Panc1 (cell line): ENCODE data around the gene PRSS27. TPM values are rescaled to one million over a fixed set of nuclear protein-coding genes. Genes with fewer than 3 reads are reported as not detected.

Experiments
- ATAC-seq: fragments of 200-7000 bp; cut with Tn5 transposase; 2 replicates; pipeline ENCODE4 v1.9.1; 2020; ENCODE audit warnings: mild to moderate bottlenecking, moderate library complexity
- BruUV-seq: library from RNA; stranded (reverse); fragments of 400-500 nt; replicated peaks from 2 replicates; lab custom pipeline; 2021; lab: Mats Ljungman, UMichigan
- CTCF ChIA-PET: fragments of 300-600 bp; sonication (Branson Sonifier 250); formaldehyde crosslinking; loops from one replicate; lab custom pipeline; 2022; ENCODE audit warnings: antibody characterized with exemption; lab: Charles Lee
- POLR2A ChIA-PET: fragments of 300-600 bp; sonication (Branson Sonifier 250); formaldehyde crosslinking; loops from one replicate; lab custom pipeline; 2022; ENCODE audit warnings: antibody characterized with exemption; lab: Charles Lee
- DNase-seq: peaks from one replicate; pipeline ENCODE4 v3.0.0-alpha.2; 2010; ENCODE audit warnings: low read depth, low spot score
- H3K27ac ChIP-seq: 2 replicates; pipeline ENCODE4 v1.5.1; 2011; ENCODE audit warnings: mild to moderate bottlenecking, low read length, inconsistent platforms
- H3K27me3 ChIP-seq: fragments of 200-500 bp; sonication (Bioruptor generic); 2 replicates; pipeline ENCODE4 v1.6.0; 2014; ENCODE audit warnings: low read length, inconsistent platforms; ENCODE audit not compliant: control insufficient read depth, insufficient read depth
- H3K36me3 ChIP-seq: fragments of 200-500 bp; sonication (Bioruptor generic); 2 replicates; pipeline ENCODE4 v1.5.1; 2014; ENCODE audit warnings: inconsistent platforms, mild to moderate bottlenecking, low read length, moderate library complexity; ENCODE audit not compliant: control insufficient read depth, insufficient read depth
- H3K4me1 ChIP-seq: 2 replicates; pipeline ENCODE4 v1.5.1; 2011; ENCODE audit warnings: inconsistent platforms, mild to moderate bottlenecking, low read length, moderate library complexity; ENCODE audit not compliant: control insufficient read depth, insufficient read depth
- H3K4me3 ChIP-seq, 2 experiments: 2 replicates each; pipeline ENCODE4 v1.5.1; 2011 to 2012; ENCODE audit warnings: low read depth in 2 of 2, low read length in 2 of 2, mild to moderate bottlenecking in 2 of 2, inconsistent platforms in 1 of 2, moderate library complexity in 1 of 2
- H3K9me3 ChIP-seq: fragments of 200-500 bp; sonication (Bioruptor generic); 2 replicates; pipeline ENCODE4 v1.5.1; 2014; ENCODE audit warnings: low read depth, mild to moderate bottlenecking, inconsistent platforms, low read length, moderate library complexity; ENCODE audit not compliant: control insufficient read depth, insufficient read depth
- CTCF ChIP-seq: fragments of 450-650 bp; IDR thresholded peaks from 2 replicates; pipeline ENCODE4 v1.5.1; 2017; ENCODE audit warnings: mild to moderate bottlenecking
- POLR2AphosphoS5 ChIP-seq: IDR thresholded peaks from 2 replicates; pipeline ENCODE4 v1.6.1; 2012; ENCODE audit warnings: mild to moderate bottlenecking, low read depth, low read length, moderate library complexity
- REST ChIP-seq, 2 experiments: IDR thresholded peaks; 2 replicates each; pipeline ENCODE4 v1.6.1; 2011 to 2012; ENCODE audit warnings: low read depth in 2 of 2, control low read depth in 1 of 2, low read length in 1 of 2, mild to moderate bottlenecking in 1 of 2, moderate library complexity in 1 of 2; ENCODE audit not compliant: insufficient read depth in 1 of 2
- SIN3A ChIP-seq: IDR thresholded peaks from 2 replicates; pipeline ENCODE4 v1.6.1; 2012; ENCODE audit warnings: low read depth, mild to moderate bottlenecking, low read length, moderate library complexity, borderline replicate concordance; ENCODE audit not compliant: insufficient read depth
- TCF7L2 ChIP-seq: IDR thresholded peaks from 2 replicates; pipeline ENCODE4 v1.6.1; 2011; ENCODE audit warnings: mild to moderate bottlenecking, low read depth, low read length, inconsistent platforms
- in situ Hi-C: cut with HindIII; loops from 2 replicates; pipeline ENCODE4 v1.10.0; 2016; ENCODE audit warnings: low sequenced_read_pairs, low pct_unique_long_range_greater_than_20kb
- intact Hi-C: fragments of 100-400 bp; cut with micrococcal nuclease; formaldehyde crosslinking; loops from one replicate; pipeline ENCODE4 v1.10.0; 2022; ENCODE audit not compliant: unreplicated experiment
- total RNA-seq: library from RNA; stranded (reverse); gene quantifications from one replicate; pipeline ENCODE4 v1.2.1, GENCODE V29; 2021; ENCODE audit not compliant: unreplicated experiment

Gene PRSS27
- total RNA-seq, 1 experiment from 2014 or later = 3.3 TPM

- peak; percentile 73; the same call in 1 of the 2 replicates for TF ChIP-seq SIN3A
- peak; percentile 52; the same call in 1 of the 2 replicates for TF ChIP-seq POLR2AphosphoS5
- TF ChIP-seq TCF7L2 = no peak
- TF ChIP-seq CTCF = peak; percentile 94
- TF ChIP-seq REST (IDR thresholded peaks at IDR 0.05; ENCODE audit: insufficient read depth in 1 of 2, low read depth in 2 of 2, low read length in 1 of 2) = no peak
- Histone ChIP-seq H3K4me3 (peak overlapping the region; percentile 52 to 57), H3K36me3 (no peaks in the 10 kb centered on the region), H3K27me3 (no peaks in the 10 kb centered on the region), H3K9me3 (no peaks in the 10 kb centered on the region), H3K4me1 (peaks cover 21% of the 10 kb centered on the region), H3K27ac (peak overlapping the region; percentile 82)
- ATAC-seq = peak; percentile 88
- in situ Hi-C loops = no loop called here
- DNase-seq = no peak
- no TSS peak for BruUV-seq
- intact Hi-C loops = no loop called here
- POLR2A ChIA-PET = no interaction called here
- CTCF ChIA-PET = interaction anchor here (0.6 to 0.7 kb wide), 3 partner anchors 18 to 441 kb away, joined by 3 to 7 read pairs (median 5); no protein-coding TSS in a partner anchor
Measured at GRCh38 chr16:2720719-2721633, 952 bp upstream of the PRSS27 start.

- intact Hi-C loops (no loop called here), in situ Hi-C loops (no loop called here)
- BruUV-seq = no TSS peak
- no peaks in the 10 kb centered on the region for H3K36me3 ChIP-seq
- no peaks in the 10 kb centered on the region for H3K9me3 ChIP-seq
- no peaks in the 10 kb centered on the region for H3K27me3 ChIP-seq
- peak overlapping the region; percentile 82 for H3K27ac ChIP-seq
- ATAC-seq = no peak
- no peak for TF ChIP-seq TCF7L2
- no peak for TF ChIP-seq CTCF
- TF ChIP-seq POLR2AphosphoS5 = no peak
- TF ChIP-seq REST (IDR thresholded peaks at IDR 0.05; ENCODE audit: insufficient read depth in 1 of 2, low read depth in 2 of 2, low read length in 1 of 2) = no peak
- no peak for TF ChIP-seq SIN3A
- peak overlapping the region; percentile 52 to 57 for H3K4me3 ChIP-seq
- DNase-seq = no peak
- ChIA-PET CTCF (interaction anchor here (0.6 kb wide), 1 partner anchor 200 kb away, joined by 3 read pairs; no protein-coding TSS in a partner anchor), POLR2A (no interaction called here)
- peaks cover 21% of the 10 kb centered on the region for H3K4me1 ChIP-seq
Measured at GRCh38 chr16:2719328-2720063, 528 bp downstream of the PRSS27 start.
